Fibroblast of lung (primary cell): ENCODE results near the gene HOXB7. TPM values are rescaled to one million over a fixed set of nuclear protein-coding genes. Genes with fewer than 3 reads are reported as not detected.

ENCODE experiments used
- DNase-seq, 2 donors: peaks; one replicate each; pipeline versions ENCODE4 v3.0.0 to v3.0.0-alpha.2; 2010; ENCODE audit warnings: low read depth in 2 of 2
- H2AFZ ChIP-seq: 2 replicates; pipeline ENCODE4 v1.5.1; 2012; ENCODE audit warnings: low read length, control low read depth, inconsistent platforms
- H3K27ac ChIP-seq: 2 replicates; pipeline ENCODE4 v1.5.1; 2011; ENCODE audit warnings: low read length, control low read depth; ENCODE audit not compliant: insufficient read depth
- H3K27me3 ChIP-seq: 2 replicates; pipeline ENCODE4 v1.5.1; 2011; ENCODE audit warnings: mild to moderate bottlenecking, low read length; ENCODE audit not compliant: control insufficient read depth, insufficient read depth
- H3K36me3 ChIP-seq: 2 replicates; pipeline ENCODE4 v1.5.1; 2011; ENCODE audit warnings: low read length; ENCODE audit not compliant: control insufficient read depth, insufficient read depth
- H3K4me1 ChIP-seq: 2 replicates; pipeline ENCODE4 v1.5.1; 2011; ENCODE audit warnings: low read length; ENCODE audit not compliant: control insufficient read depth, insufficient read depth; ENCODE audit errors: extremely low read depth
- H3K4me2 ChIP-seq: 2 replicates; pipeline ENCODE4 v1.5.1; 2011; ENCODE audit warnings: low read length, control low read depth; ENCODE audit not compliant: insufficient read depth; ENCODE audit errors: extremely low read depth
- H3K4me3 ChIP-seq, 4 experiments: fragments of 200-600 bp in 1 of 4; sonication (generic) in 1 of 4; replicated peaks in 1 of 4; 2 replicates each; pipeline ENCODE4 v1.5.1; 2011 to 2016; ENCODE audit warnings: low read length in 4 of 4, low read depth in 3 of 4, mild to moderate bottlenecking in 3 of 4, control low read depth in 2 of 4, inconsistent platforms in 1 of 4, mixed read lengths in 1 of 4; ENCODE audit not compliant: insufficient read depth in 1 of 4; ENCODE audit errors: control extremely low read depth in 1 of 4
- H3K79me2 ChIP-seq: 2 replicates; pipeline ENCODE4 v1.5.1; 2012; ENCODE audit warnings: mild to moderate bottlenecking, low read length, inconsistent platforms; ENCODE audit not compliant: control insufficient read depth, insufficient read depth
- H3K9ac ChIP-seq: 2 replicates; pipeline ENCODE4 v1.5.1; 2011; ENCODE audit warnings: mild to moderate bottlenecking, low read length, control low read depth; ENCODE audit not compliant: insufficient read depth
- H3K9me3 ChIP-seq: 2 replicates; pipeline ENCODE4 v1.5.1; 2012; ENCODE audit warnings: low read depth, low read length; ENCODE audit not compliant: control insufficient read depth, insufficient read depth
- H4K20me1 ChIP-seq: 2 replicates; pipeline ENCODE4 v1.5.1; 2011; ENCODE audit warnings: low read length; ENCODE audit not compliant: control insufficient read depth, insufficient read depth; ENCODE audit errors: extremely low read depth
- CTCF ChIP-seq, 2 donors: IDR thresholded peaks in 1 of 2; conservative IDR thresholded peaks in 1 of 2; 1 replicate in 1 of 2; 2 replicates in 1 of 2; pipeline ENCODE4 v1.5.1; 2011 to 2012; ENCODE audit warnings: low read length in 2 of 2, control low read depth in 1 of 2, inconsistent platforms in 1 of 2, low read depth in 1 of 2, mild to moderate bottlenecking in 1 of 2
- EZH2 ChIP-seq: IDR thresholded peaks from 2 replicates; pipeline ENCODE4 v1.5.1; 2012; ENCODE audit warnings: low read length, control low read depth, mild to moderate bottlenecking; ENCODE audit errors: missing control alignments
- polyA minus RNA-seq: library from RNA; depleted of rRNA, polyadenylated mRNA; stranded (reverse); fragments of >200 nt; gene quantifications from 2 replicates; pipeline ENCODE4 v1.2.3, GENCODE V29; 2011; ENCODE audit warnings: low replicate concordance
- polyA plus RNA-seq, 2 donors: library from polyadenylated mRNA; depleted of rRNA in 1 of 2; stranded (reverse) in 1 of 2; unstranded in 1 of 2; fragments of >200 nt; gene quantifications; 2 replicates each; pipeline ENCODE4 v1.2.1, GENCODE V29; 2011 to 2012; ENCODE audit warnings: missing spikeins in 1 of 2
- total RNA-seq: library from RNA; depleted of rRNA; stranded (reverse); fragments of >200 nt; gene quantifications from 2 replicates; pipeline ENCODE4 v1.2.1, GENCODE V29; 2014

HOXB7 gene
- total RNA-seq (6.4 and 7.4 TPM in 2 replicates), polyA plus RNA-seq (11.8 and 12.7 TPM in 2 replicates), polyA minus RNA-seq (2.6 and 3.3 TPM in 2 replicates)
- polyA plus RNA-seq (2012): 14.5 and 15.9 TPM in 2 replicates

GRCh38 chr17:48610282-48611211 is at the start of gene HOXB7:
HOXB7 (minus strand) TSS chr17:48611017; CDS start chr17:48610918, 99 bp downstream.
- no peaks in the 10 kb centered on the region for H3K9me3 ChIP-seq
- peak within 1 kb of the TSS; percentile 80 to 94 (median 83) for H3K4me3 ChIP-seq
- peaks cover 24% of the 10 kb centered on the region for H3K79me2 ChIP-seq
- H3K27me3 ChIP-seq: peaks cover 17% of the 10 kb centered on the region
- H3K36me3 ChIP-seq: peaks cover 6% of the 10 kb centered on the region
- peak within 1 kb of the TSS; percentile 83 for H2AFZ ChIP-seq
- TF ChIP-seq EZH2 (no peak), CTCF (conservative IDR thresholded peaks at IDR 0.05 in 1 of 2, IDR thresholded peaks at IDR 0.05 in 1 of 2; ENCODE audit: low read depth in 1 of 2, low read length in 2 of 2) (no peak)
- H3K4me2 ChIP-seq: peak within 1 kb of the TSS; percentile 94
- DNase-seq: peak in 1 of 2 donors; percentile 75
- peaks cover 15% of the 10 kb centered on the region for H3K4me1 ChIP-seq
- H4K20me1 ChIP-seq: no peaks in the 10 kb centered on the region
- H3K27ac ChIP-seq: peak within 1 kb of the TSS; percentile 85
- peak within 1 kb of the TSS; percentile 74 for H3K9ac ChIP-seq

GRCh38 chr17:48655913-48656312 is 45.1 kb upstream of the HOXB7 start:
- no peaks in the 10 kb centered on the region for H3K79me2 ChIP-seq
- no peaks in the 10 kb centered on the region for H3K4me1 ChIP-seq
- H3K4me2 ChIP-seq: no peak overlapping the region
- H3K4me3 ChIP-seq: no peak overlapping the region
- no peaks in the 10 kb centered on the region for H3K9me3 ChIP-seq
- TF ChIP-seq CTCF (conservative IDR thresholded peaks at IDR 0.05 in 1 of 2, IDR thresholded peaks at IDR 0.05 in 1 of 2; ENCODE audit: low read depth in 1 of 2, low read length in 2 of 2): no peak
- peaks cover 8% of the 10 kb centered on the region for H3K27me3 ChIP-seq
- H3K9ac ChIP-seq: no peak overlapping the region
- no peak overlapping the region for H3K27ac ChIP-seq
- H4K20me1 ChIP-seq: no peaks in the 10 kb centered on the region
- H3K36me3 ChIP-seq: no peaks in the 10 kb centered on the region
- no peak for DNase-seq
- H2AFZ ChIP-seq: no peak overlapping the region

- Histone ChIP-seq H3K79me2 (no peaks in the 10 kb centered on the region), H3K27ac (no peak overlapping the region), H3K27me3 (peaks cover 35% of the 10 kb centered on the region), H2AFZ (no peak overlapping the region), H3K36me3 (no peaks in the 10 kb centered on the region), H3K4me3 (no peak overlapping the region), H3K4me2 (no peak overlapping the region), H4K20me1 (no peaks in the 10 kb centered on the region), H3K4me1 (no peaks in the 10 kb centered on the region), H3K9me3 (no peaks in the 10 kb centered on the region), H3K9ac (no peak overlapping the region)
- no peak for DNase-seq
- TF ChIP-seq CTCF (conservative IDR thresholded peaks at IDR 0.05 in 1 of 2, IDR thresholded peaks at IDR 0.05 in 1 of 2; ENCODE audit: low read depth in 1 of 2, low read length in 2 of 2) (no peak), EZH2 (no peak)
These were observed 38.9 kb upstream of the HOXB7 start for GRCh38 chr17:48649741-48650140.
